SK-N-MC (cell line): Measurements from ENCODE around the gene ABCC6.
"Not testable (repeated sequence)": the region's sequence is repeated elsewhere in the genome, so short reads cannot be mapped to it uniquely, and the experiment has no call there.

ENCODE experiments used
- DNase-seq: peaks from one replicate; pipeline ENCODE4 v3.0.0-alpha.2; 2011; ENCODE audit warnings: low read depth, low spot score
- H3K27ac ChIP-seq: fragments of 200-600 bp; sonication (generic); 2 replicates; pipeline ENCODE4 v1.5.1; 2016; ENCODE audit warnings: mixed run types
- H3K36me3 ChIP-seq: fragments of 200-600 bp; sonication (generic); 2 replicates; pipeline ENCODE4 v1.6.1; 2017; ENCODE audit warnings: antibody characterized with exemption, low read length, mixed read lengths; ENCODE audit not compliant: insufficient read depth
- H3K4me3 ChIP-seq: fragments of 200-600 bp; sonication (generic); 2 replicates; pipeline ENCODE4 v1.5.1; 2016
- H3K9ac ChIP-seq: fragments of 200-600 bp; sonication (generic); 2 replicates; pipeline ENCODE4 v1.8.0; 2017; ENCODE audit warnings: mixed run types, mixed read lengths; ENCODE audit not compliant: insufficient read length
- H3K9me3 ChIP-seq: fragments of 200-600 bp; sonication (generic); 2 replicates; pipeline ENCODE4 v1.6.1; 2017; ENCODE audit warnings: low read depth, mild to moderate bottlenecking, antibody characterized with exemption, low read length, moderate library complexity, mixed read lengths
- EZH2 ChIP-seq: fragments of 200-600 bp; sonication (generic); IDR thresholded peaks from one replicate; pipeline ENCODE4 v1.6.1; 2017; ENCODE audit warnings: antibody characterized with exemption
- FOXP2 ChIP-seq: optimal IDR thresholded peaks from 2 replicates; pipeline ENCODE3; 2011; ENCODE audit warnings: mild to moderate bottlenecking, moderate library complexity; ENCODE audit not compliant: insufficient read depth; ENCODE audit errors: extremely low read length, control extremely low read depth
- POLR2AphosphoS5 ChIP-seq: IDR thresholded peaks from 2 replicates; pipeline ENCODE4 v1.6.1; 2012; ENCODE audit warnings: mild to moderate bottlenecking, low read depth, low read length, borderline replicate concordance

The ABCC6 gene

GRCh38 chr16:16197331-16197730 lies 26.0 kb downstream of the ABCC6 start:
- H3K27ac ChIP-seq: no peak overlapping the region
- DNase-seq: no peak

GRCh38 chr16:16196099-16196498 lies 27.2 kb downstream of the ABCC6 start:
- no peaks in the 10 kb centered on the region for H3K36me3 ChIP-seq
- H3K4me3 ChIP-seq: no peak overlapping the region
- no peak overlapping the region for H3K9ac ChIP-seq
- no peak for TF ChIP-seq EZH2
- no peak for TF ChIP-seq FOXP2
- no peak for TF ChIP-seq POLR2AphosphoS5
- H3K9me3 ChIP-seq: no peaks in the 10 kb centered on the region
- H3K27ac ChIP-seq: no peak overlapping the region
- no peak for DNase-seq

More at GRCh38 chr16:16197331-16197730, 26.0 kb downstream of the ABCC6 start:
- TF ChIP-seq POLR2AphosphoS5 (no peak), EZH2 (no peak), FOXP2 (no peak)
- Histone ChIP-seq H3K36me3 (no peaks in the 10 kb centered on the region), H3K4me3 (no peak overlapping the region), H3K9ac (no peak overlapping the region), H3K9me3 (no peaks in the 10 kb centered on the region)

GRCh38 chr16:16191493-16192167 lies 31.7 kb downstream of the ABCC6 start:
- H3K4me3 ChIP-seq: no peak overlapping the region
- DNase-seq: no peak
- no peak overlapping the region for H3K9ac ChIP-seq
- H3K9me3 ChIP-seq: no peaks in the 10 kb centered on the region
- H3K36me3 ChIP-seq: no peaks in the 10 kb centered on the region
- no peak overlapping the region for H3K27ac ChIP-seq
- TF ChIP-seq POLR2AphosphoS5 (no peak), EZH2 (no peak), FOXP2 (no peak)

- not testable (repeated sequence) for H3K9ac ChIP-seq, H3K9me3 ChIP-seq, H3K4me3 ChIP-seq, H3K36me3 ChIP-seq, DNase-seq, H3K27ac ChIP-seq
Observed at GRCh38 chr16:16190966-16191365, 32.3 kb downstream of the ABCC6 start.

- Histone ChIP-seq H3K36me3 (no peaks in the 10 kb centered on the region), H3K4me3 (no peak overlapping the region), H3K27ac (no peak overlapping the region), H3K9me3 (no peaks in the 10 kb centered on the region), H3K9ac (no peak overlapping the region)
- DNase-seq: no peak
- TF ChIP-seq POLR2AphosphoS5 (no peak), EZH2 (no peak), FOXP2 (no peak)
Observed at GRCh38 chr16:16190546-16190945, 32.7 kb downstream of the ABCC6 start.

GRCh38 chr16:16189842-16190241 lies 33.5 kb downstream of the ABCC6 start:
- DNase-seq: no peak
- no peaks in the 10 kb centered on the region for H3K9me3 ChIP-seq
- H3K9ac ChIP-seq: no peak overlapping the region

GRCh38 chr16:16188827-16189226 lies 34.5 kb downstream of the ABCC6 start:
- no peak for DNase-seq
- Histone ChIP-seq H3K4me3 (no peak overlapping the region), H3K9me3 (no peaks in the 10 kb centered on the region), H3K36me3 (no peaks in the 10 kb centered on the region), H3K9ac (no peak overlapping the region), H3K27ac (no peak overlapping the region)
- TF ChIP-seq POLR2AphosphoS5: no peak

More at GRCh38 chr16:16189842-16190241, 33.5 kb downstream of the ABCC6 start:
- no peaks in the 10 kb centered on the region for H3K36me3 ChIP-seq
- H3K4me3 ChIP-seq: no peak overlapping the region
- TF ChIP-seq FOXP2: no peak
- no peak for TF ChIP-seq EZH2
- no peak for TF ChIP-seq POLR2AphosphoS5
- H3K27ac ChIP-seq: no peak overlapping the region

GRCh38 chr16:16186820-16187219 lies 36.5 kb downstream of the ABCC6 start:
- Histone ChIP-seq H3K9me3 (no peaks in the 10 kb centered on the region), H3K27ac (no peak overlapping the region), H3K36me3 (no peaks in the 10 kb centered on the region), H3K9ac (no peak overlapping the region), H3K4me3 (no peak overlapping the region)
- TF ChIP-seq POLR2AphosphoS5 (no peak), EZH2 (no peak), FOXP2 (no peak)
- no peak for DNase-seq

GRCh38 chr16:16185095-16185494 lies 38.2 kb downstream of the ABCC6 start:
- TF ChIP-seq POLR2AphosphoS5 (no peak), FOXP2 (no peak), EZH2 (no peak)
- H3K9ac ChIP-seq: no peak overlapping the region
- DNase-seq: no peak
- H3K36me3 ChIP-seq: no peaks in the 10 kb centered on the region
- no peak overlapping the region for H3K4me3 ChIP-seq
- no peak overlapping the region for H3K27ac ChIP-seq
- no peaks in the 10 kb centered on the region for H3K9me3 ChIP-seq
